NB4 (cell line): ENCODE measurements around the gene SLC26A6.
A peak's percentile ranks its signal among the peaks of the same experiment; 100 is the strongest.

Experiments used
- DNase-seq: peaks from one replicate; pipeline ENCODE4 v3.0.0; 2010; ENCODE audit warnings: low read depth
- H3K4me3 ChIP-seq: one replicate; pipeline ENCODE4 v1.5.1; 2011; ENCODE audit warnings: mild to moderate bottlenecking, low read depth, low read length, moderate library complexity
- CTCF ChIP-seq: IDR thresholded peaks from one replicate; pipeline ENCODE4 v1.5.1; 2012; ENCODE audit warnings: low read depth, low read length
- MAX ChIP-seq: IDR thresholded peaks from 2 replicates; pipeline ENCODE4 v1.6.1; 2011; ENCODE audit warnings: low read depth, low read length
- MYC ChIP-seq: IDR thresholded peaks from 2 replicates; pipeline ENCODE4 v1.6.1; 2011; ENCODE audit warnings: low read depth, low read length
- POLR2A ChIP-seq: IDR thresholded peaks from 2 replicates; pipeline ENCODE4 v1.6.1; 2011; ENCODE audit warnings: mild to moderate bottlenecking; ENCODE audit not compliant: insufficient read length; ENCODE audit errors: extremely low read depth

Gene SLC26A6

GRCh38 chr3:48599509-48600285 lies 35.6 kb downstream of the SLC26A6 start:
- no peak for DNase-seq
- TF ChIP-seq MYC (no peak), CTCF (no peak), POLR2A (no peak), MAX (no peak)
- H3K4me3 ChIP-seq: no peak overlapping the region

- DNase-seq: no peak
- no peak overlapping the region for H3K4me3 ChIP-seq
- TF ChIP-seq MYC: no peak
- TF ChIP-seq POLR2A: no peak
- TF ChIP-seq MAX: no peak
- TF ChIP-seq CTCF: no peak
Observed at GRCh38 chr3:48599077-48599501, 36.2 kb downstream of the SLC26A6 start.

GRCh38 chr3:48598323-48599076 lies 36.8 kb downstream of the SLC26A6 start:
- no peak for TF ChIP-seq POLR2A
- no peak for TF ChIP-seq CTCF
- no peak overlapping the region for H3K4me3 ChIP-seq
- DNase-seq: peak; percentile 36

- H3K4me3 ChIP-seq: no peak overlapping the region
- no peak for DNase-seq
- no peak for TF ChIP-seq CTCF
- no peak for TF ChIP-seq MAX
- no peak for TF ChIP-seq MYC
- no peak for TF ChIP-seq POLR2A
Observed at GRCh38 chr3:48597408-48597800, 37.9 kb downstream of the SLC26A6 start.

GRCh38 chr3:48596676-48597407 lies 38.4 kb downstream of the SLC26A6 start:
- no peak for DNase-seq
- no peak for TF ChIP-seq MAX
- no peak for TF ChIP-seq MYC
- TF ChIP-seq POLR2A: no peak
- TF ChIP-seq CTCF: no peak

More at GRCh38 chr3:48596676-48597407, 38.4 kb downstream of the SLC26A6 start:
- H3K4me3 ChIP-seq: no peak overlapping the region
